ENCODE measurements around the gene MFSD2A.
"Not testable (repeated sequence)": the region's sequence is repeated elsewhere in the genome, so short reads cannot be mapped to it uniquely, and the experiment has no call there.

MFSD2A gene

GRCh38 chr1:39969531-39970270 is 14.8 kb downstream of the MFSD2A start:
- no peak for DNase-seq

GRCh38 chr1:39970274-39970673 is 15.3 kb downstream of the MFSD2A start:
- DNase-seq: no peak

- DNase-seq: no peak
These were observed 16.2 kb downstream of the MFSD2A start for GRCh38 chr1:39971138-39971537.

- peak; percentile 85 for DNase-seq
These were observed 18.7 kb downstream of the MFSD2A start for GRCh38 chr1:39973503-39974135.

GRCh38 chr1:39976732-39977131 is 21.8 kb downstream of the MFSD2A start:
- no peak for DNase-seq

GRCh38 chr1:39977202-39977601 is 22.3 kb downstream of the MFSD2A start:
- no peak for DNase-seq

- no peak for DNase-seq
These were observed 24.7 kb downstream of the MFSD2A start for GRCh38 chr1:39979654-39980053.

GRCh38 chr1:39980555-39981313 is 25.8 kb downstream of the MFSD2A start:
- no peak for DNase-seq

- no peak for DNase-seq
These were observed 26.4 kb downstream of the MFSD2A start for GRCh38 chr1:39981385-39981784.

GRCh38 chr1:39981945-39982344 is 27.0 kb downstream of the MFSD2A start:
- no peak for DNase-seq

- not testable (repeated sequence) for DNase-seq
These were observed 29.5 kb downstream of the MFSD2A start for GRCh38 chr1:39984480-39984879.

GRCh38 chr1:39984951-39985350 is 30.0 kb downstream of the MFSD2A start:
- DNase-seq: no peak

GRCh38 chr1:39987869-39988268 is 32.9 kb downstream of the MFSD2A start:
- DNase-seq: no peak

GRCh38 chr1:39988618-39989343 is 33.8 kb downstream of the MFSD2A start:
- DNase-seq: no peak

- DNase-seq: no peak
These were observed 35.5 kb downstream of the MFSD2A start for GRCh38 chr1:39990428-39990827.

- DNase-seq: no peak
These were observed 37.3 kb downstream of the MFSD2A start for GRCh38 chr1:39992234-39992633.

GRCh38 chr1:39992888-39993287 is 37.9 kb downstream of the MFSD2A start:
- no peak for DNase-seq

- no peak for DNase-seq
These were observed 41.0 kb downstream of the MFSD2A start for GRCh38 chr1:39995973-39996393.

- no peak for DNase-seq
These were observed 41.6 kb downstream of the MFSD2A start for GRCh38 chr1:39996396-39997004.

GRCh38 chr1:40001456-40001855 is 46.5 kb downstream of the MFSD2A start:
- no peak for DNase-seq

- DNase-seq: no peak
These were observed 48.5 kb downstream of the MFSD2A start for GRCh38 chr1:40003156-40004093.

- DNase-seq: no peak
These were observed 49.9 kb downstream of the MFSD2A start for GRCh38 chr1:40004857-40005256.
